HG02981 (cell line): ENCODE data around the gene CBX8.
"Not testable (repeated sequence)": the region's sequence is repeated elsewhere in the genome, so short reads cannot be mapped to it uniquely, and the experiment has no call there.

ENCODE experiments used
- ATAC-seq: cut with Tn5 transposase; IDR thresholded peaks from one replicate; pipeline ENCODE4 v1.9.1; 2021; ENCODE audit warnings: mild to moderate bottlenecking, moderate library complexity; ENCODE audit not compliant: unreplicated experiment

CBX8 gene

GRCh38 chr17:79781736-79782575 lies 14.9 kb downstream of the CBX8 start:
- ATAC-seq, result no peak

- ATAC-seq, result no peak
Observed at GRCh38 chr17:79781012-79781650, 15.7 kb downstream of the CBX8 start.

DNA sequence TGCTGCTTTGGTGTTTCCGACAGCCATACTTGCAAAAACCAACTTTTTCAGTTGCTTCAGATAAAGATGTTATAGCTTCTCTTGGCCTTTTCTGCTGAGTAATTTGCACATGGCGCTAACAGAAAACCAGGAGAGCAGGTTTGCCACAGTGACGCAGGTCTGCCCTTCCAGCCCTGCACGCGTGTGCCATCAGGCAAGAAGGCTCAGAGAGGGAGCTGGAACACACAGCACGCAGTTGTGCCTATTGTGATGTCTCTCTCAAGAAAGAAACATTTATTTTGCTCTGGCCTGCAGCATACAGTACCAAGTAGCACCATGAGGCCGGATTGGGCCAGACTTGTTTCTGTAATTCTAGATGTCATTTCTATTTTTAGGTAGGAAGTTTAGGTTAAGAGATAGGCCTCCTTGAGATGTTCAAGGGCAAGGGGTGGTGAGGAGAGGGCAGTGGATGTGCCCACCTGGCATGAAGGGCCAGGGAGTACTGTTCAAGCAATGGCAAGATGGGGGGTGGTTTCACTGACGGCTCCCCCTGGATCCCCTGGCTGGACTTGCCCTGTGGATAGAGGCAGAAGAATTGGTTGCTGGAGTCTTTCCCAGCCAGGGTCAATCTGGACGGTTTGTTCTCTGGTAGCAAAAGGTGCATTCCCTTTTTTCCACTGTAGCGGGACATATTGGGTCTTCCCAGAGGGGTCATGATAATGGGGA lies 17.1 kb downstream of the CBX8 start:
- no peak for ATAC-seq

- no peak for ATAC-seq
Observed at GRCh38 chr17:79779084-79779529, 17.8 kb downstream of the CBX8 start.

- ATAC-seq, result no peak
Observed at GRCh38 chr17:79778504-79779083, 18.3 kb downstream of the CBX8 start.

GRCh38 chr17:79777894-79778503 lies 18.9 kb downstream of the CBX8 start, which contains the start of gene CBX2:
TSS of gene CBX2 (plus strand) at chr17:79778148. CDS start at chr17:79778236, 88 bp downstream.
- ATAC-seq, result no peak

DNA sequence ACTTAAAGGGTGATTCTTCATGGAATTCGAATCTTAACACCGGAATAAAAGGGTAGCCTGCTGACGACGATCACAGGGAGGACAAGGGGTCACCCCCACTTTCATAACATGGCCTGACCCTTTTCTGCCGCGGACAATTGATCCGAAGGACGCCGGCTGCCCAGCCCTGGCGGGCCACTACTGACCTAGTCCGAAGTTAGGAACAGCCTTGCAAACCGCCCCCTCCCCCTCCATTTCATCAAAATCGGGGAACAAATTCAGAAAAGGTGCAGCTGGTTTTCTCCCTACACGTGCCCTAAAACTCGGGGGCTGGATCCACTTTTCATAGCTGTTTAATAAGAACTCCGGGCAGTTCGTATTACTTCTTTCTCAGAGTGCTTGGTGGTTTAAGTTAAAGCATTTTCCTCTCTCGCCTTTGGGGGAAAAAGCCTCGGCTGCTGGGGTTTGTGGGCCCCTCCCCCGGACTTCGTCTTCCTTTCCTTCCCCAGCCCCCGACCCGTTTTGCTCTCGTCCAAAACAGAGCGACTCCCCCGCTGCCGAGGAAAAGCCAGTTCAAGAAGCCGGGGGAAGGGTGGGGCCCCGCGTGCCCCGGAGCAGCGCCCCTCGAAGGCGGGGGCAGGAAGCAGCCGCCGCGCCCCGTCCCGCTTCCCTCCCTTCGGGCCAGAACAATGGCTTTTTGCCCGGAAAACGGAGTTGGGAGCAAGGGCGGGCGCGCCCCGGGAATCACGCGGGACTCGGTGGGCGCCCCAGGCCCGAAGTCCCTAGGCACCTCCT lies 19.6 kb downstream of the CBX8 start:
- ATAC-seq, result no peak

GRCh38 chr17:79776376-79777119 lies 20.3 kb downstream of the CBX8 start:
- no peak for ATAC-seq

- ATAC-seq, result no peak
Observed at GRCh38 chr17:79775632-79776031, 21.2 kb downstream of the CBX8 start.

GRCh38 chr17:79774561-79774975 lies 22.3 kb downstream of the CBX8 start:
- no peak for ATAC-seq

DNA sequence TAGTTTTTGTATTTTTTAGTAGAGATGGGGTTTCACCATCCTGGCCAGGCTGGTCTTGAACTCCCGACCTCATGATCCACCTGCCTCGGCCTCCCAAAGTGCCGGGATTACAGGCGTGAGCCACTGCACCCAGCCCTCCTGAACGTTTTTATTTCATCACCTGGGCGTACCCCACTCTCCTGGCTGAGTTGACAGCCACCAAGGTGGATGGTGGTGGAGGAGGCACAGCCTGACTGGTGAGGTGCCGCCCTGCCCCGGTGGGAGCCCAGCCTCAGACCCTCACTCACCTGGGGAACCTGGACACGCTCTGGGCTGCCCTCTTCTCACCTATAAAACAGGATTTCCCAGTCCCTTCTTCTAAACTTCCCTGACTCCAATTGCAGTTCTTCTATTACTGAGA lies 24.2 kb downstream of the CBX8 start:
- not testable (repeated sequence) for ATAC-seq

DNA sequence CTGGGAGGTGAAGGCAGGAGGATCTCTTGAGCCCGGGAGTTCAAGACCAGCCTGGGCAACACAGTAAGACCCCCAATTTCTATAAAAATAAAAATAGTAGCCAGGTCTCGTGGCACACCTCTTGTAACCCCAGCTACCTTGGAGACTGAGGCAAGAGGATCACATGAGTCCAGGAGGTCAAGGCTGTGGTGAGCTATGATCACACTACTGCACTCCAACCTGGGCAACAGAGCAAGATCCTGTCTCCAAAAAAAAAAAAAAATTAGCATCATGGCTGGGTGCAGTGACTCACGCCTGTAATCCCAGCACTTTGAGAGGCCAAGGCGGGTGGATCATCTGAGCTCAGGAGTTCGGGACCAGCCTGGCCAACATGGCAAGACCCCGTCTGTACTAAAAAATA lies 25.6 kb downstream of the CBX8 start:
- ATAC-seq, result no peak

DNA sequence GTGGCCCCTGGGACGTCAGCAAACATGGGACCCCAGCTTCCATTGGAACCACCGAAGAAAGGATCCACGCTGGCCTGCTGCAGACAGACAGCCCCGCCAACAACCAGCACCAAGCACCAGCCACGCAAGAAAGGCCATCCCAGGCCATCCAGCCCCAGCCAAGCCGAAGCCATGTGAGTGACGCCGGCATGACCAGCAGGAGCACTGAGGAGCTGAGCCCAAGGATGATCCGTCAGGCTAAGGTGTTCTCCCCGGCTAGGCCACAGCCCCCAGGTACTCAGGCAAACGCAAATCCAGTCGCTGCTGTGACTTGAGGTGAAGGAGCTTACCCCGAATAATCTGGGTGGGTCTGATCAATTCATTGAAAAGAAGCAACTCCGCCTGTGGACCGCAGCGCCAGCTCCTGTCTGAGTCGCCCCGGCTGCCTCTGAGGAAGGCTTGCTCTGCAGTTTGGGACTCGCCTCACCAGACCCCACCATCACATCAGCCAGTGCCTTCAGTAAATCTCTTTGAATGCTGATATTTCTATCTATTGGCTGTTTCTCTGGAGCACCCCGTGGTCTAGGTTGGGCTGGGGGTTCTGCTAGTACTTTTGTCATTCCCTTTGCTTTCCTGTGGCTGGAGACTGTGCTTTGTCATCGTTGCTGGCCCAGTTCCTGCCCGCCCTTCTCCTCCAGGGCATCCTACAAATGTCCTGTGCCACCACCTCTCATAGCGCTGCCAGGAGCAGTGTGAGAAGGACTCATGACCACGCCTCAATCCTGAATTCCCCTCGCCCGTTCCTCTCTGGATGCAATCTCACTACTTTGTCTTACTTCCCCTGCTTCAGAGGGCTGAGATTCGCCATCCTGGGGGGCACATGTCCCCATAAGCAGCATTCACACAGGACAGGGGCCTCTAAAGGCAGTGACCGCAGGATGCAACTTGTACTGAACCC lies 27.0 kb downstream of the CBX8 start:
- ATAC-seq, result no peak

- ATAC-seq, result no peak
Observed at GRCh38 chr17:79765708-79766107, 31.2 kb downstream of the CBX8 start.

- no peak for ATAC-seq
Observed at GRCh38 chr17:79761894-79762589, 34.8 kb downstream of the CBX8 start.

DNA sequence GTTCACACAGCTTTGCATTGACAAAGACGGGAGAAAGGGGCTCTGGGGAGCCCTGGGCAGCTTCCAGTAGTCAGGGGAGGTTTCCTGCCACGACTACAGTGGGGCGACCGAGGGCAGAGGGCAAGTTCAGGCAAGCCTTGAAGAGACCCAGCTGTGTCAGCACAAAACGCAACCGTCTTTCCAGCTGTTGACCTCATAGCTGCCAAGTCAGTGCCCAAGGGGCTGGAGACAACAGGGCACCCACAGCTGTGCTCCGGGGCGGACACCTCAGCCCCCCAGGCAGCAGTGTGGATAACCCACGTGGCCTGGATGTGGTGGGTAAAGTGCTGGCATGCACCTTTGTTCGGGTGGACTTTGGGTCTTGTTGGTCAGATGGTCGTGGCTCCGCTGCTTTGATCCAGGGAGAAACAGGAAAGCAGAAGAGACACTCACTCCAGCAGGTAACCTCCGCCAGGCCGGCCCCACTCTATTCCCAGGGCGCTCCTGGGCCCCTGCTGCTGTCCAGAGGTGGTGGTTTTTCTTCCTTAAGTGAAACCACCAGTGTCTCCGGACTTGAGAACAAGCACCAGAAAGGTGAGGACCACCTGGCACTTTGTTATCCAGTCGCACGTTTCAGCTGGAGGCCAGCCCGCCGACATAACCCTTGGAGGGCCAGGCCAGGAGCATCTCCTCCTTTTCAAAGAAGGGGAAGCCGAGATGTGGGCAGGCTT lies 36.5 kb downstream of the CBX8 start:
- no peak for ATAC-seq

DNA sequence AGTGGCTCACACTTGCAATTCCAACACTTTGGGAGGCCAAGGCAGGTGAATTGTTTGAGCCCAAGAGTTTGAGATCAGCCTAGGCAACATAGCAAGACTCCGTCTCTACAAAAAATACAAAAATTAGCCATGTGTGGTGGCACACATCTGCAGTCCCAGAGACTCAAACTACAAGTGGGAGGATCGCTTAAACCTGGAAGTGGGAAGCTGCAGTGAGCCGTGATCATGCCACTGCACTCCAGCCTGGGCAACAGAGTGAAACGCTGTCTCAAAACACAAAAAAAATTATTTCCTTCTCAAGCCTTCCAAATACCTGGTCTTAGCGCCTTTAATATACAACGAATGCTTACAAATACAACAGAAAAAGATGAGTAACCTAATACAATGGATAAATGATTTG lies 38.6 kb downstream of the CBX8 start:
- no peak for ATAC-seq
